PC-3 (cell line): ENCODE data around the gene DDX42.
"Not testable (repeated sequence)": the region's sequence is repeated elsewhere in the genome, so short reads cannot be mapped to it uniquely, and the experiment has no call there.

ENCODE experiments used
- EZH2 ChIP-seq: fragments of 300-600 bp; sonication (generic); IDR thresholded peaks from one replicate; pipeline ENCODE4 v1.6.1; 2017; ENCODE audit warnings: antibody characterized with exemption, mild to moderate bottlenecking, low read length; ENCODE audit not compliant: unreplicated experiment
- TF ChIP-seq, protein P1 (sequence below): fragments of 300-600 bp; sonication (generic); conservative IDR thresholded peaks from 2 replicates; pipeline ENCODE4 v1.5.1; 2017; ENCODE audit warnings: antibody characterized with exemption, low read depth, mild to moderate bottlenecking, low read length

DNA sequence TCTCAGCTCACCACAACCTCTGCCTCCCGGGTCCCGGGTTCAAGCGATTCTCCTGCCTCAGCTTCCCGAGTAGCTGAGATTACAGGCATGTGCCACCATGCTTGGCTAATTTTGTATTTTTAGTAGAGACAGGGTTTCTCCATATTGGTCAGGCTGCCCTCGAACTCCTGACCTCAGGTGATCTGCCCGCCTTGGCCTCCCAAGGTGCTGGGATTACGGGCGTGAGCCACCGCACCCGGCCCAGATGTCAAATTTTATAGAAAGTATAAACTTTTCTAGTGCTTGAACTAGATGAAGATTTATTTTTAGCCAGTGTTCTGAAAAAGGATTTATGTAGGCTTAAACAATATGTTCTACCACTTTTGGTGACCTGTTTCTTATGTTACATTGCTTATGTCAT is 22.4 kb downstream of the DDX42 start:
- TF ChIP-seq, protein P1, sequence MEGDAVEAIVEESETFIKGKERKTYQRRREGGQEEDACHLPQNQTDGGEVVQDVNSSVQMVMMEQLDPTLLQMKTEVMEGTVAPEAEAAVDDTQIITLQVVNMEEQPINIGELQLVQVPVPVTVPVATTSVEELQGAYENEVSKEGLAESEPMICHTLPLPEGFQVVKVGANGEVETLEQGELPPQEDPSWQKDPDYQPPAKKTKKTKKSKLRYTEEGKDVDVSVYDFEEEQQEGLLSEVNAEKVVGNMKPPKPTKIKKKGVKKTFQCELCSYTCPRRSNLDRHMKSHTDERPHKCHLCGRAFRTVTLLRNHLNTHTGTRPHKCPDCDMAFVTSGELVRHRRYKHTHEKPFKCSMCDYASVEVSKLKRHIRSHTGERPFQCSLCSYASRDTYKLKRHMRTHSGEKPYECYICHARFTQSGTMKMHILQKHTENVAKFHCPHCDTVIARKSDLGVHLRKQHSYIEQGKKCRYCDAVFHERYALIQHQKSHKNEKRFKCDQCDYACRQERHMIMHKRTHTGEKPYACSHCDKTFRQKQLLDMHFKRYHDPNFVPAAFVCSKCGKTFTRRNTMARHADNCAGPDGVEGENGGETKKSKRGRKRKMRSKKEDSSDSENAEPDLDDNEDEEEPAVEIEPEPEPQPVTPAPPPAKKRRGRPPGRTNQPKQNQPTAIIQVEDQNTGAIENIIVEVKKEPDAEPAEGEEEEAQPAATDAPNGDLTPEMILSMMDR: not testable (repeated sequence)
- not testable (repeated sequence) for TF ChIP-seq EZH2
